Iris pigment epithelial cell (primary cell): ENCODE measurements around the gene ZNF277.

ENCODE experiments used
- DNase-seq: peaks from one replicate; pipeline ENCODE4 v3.0.0-alpha.2; 2011; ENCODE audit warnings: low read depth

Gene ZNF277, protein sequence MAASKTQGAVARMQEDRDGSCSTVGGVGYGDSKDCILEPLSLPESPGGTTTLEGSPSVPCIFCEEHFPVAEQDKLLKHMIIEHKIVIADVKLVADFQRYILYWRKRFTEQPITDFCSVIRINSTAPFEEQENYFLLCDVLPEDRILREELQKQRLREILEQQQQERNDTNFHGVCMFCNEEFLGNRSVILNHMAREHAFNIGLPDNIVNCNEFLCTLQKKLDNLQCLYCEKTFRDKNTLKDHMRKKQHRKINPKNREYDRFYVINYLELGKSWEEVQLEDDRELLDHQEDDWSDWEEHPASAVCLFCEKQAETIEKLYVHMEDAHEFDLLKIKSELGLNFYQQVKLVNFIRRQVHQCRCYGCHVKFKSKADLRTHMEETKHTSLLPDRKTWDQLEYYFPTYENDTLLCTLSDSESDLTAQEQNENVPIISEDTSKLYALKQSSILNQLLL

DNA sequence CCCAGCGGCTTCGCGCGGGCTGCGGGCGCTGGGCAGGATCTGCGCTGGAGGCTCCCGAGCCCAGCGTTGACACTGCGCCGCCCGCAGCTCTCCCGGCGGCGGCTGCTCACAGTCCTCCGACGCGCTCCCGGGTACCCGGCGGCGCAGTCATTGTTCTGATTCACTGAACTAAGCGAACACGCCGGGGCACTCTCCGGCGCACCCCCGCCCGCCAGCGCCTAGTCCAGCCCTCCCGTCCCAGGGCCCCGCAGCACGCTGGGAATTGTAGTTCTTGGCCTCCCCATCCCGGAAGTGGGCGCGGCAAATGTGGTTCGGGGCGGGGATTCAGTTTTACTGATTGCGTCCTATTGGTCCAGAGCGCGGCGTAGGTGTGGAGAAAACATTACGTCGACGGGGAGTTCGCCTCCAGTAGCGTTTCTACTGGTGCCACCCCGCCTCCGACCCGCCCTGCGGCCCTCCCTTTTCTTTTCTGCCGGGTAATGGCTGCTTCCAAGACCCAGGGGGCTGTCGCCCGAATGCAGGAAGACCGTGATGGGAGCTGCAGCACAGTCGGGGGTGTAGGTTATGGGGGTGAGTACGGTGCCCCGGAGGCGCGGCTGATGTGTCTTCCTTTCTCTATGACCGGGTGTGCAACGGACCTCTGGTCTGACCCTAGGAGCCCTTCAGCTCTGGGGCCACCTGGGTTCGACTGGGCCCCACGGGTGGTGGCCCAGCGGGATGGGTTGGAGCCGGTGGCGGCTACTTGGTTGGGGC is at the start of gene ZNF277, which contains the start of gene DOCK4:
Gene ZNF277, plus strand, starts transcription at position 458 of the 753 bp plus-strand sequence. Its CDS starts 22 bp downstream, at position 480.
Gene DOCK4, minus strand, starts transcription at position 162 of the 753 bp plus-strand sequence. CDS start 261 bp downstream, outside the sequence.
- peak; percentile 100 for DNase-seq

DNA sequence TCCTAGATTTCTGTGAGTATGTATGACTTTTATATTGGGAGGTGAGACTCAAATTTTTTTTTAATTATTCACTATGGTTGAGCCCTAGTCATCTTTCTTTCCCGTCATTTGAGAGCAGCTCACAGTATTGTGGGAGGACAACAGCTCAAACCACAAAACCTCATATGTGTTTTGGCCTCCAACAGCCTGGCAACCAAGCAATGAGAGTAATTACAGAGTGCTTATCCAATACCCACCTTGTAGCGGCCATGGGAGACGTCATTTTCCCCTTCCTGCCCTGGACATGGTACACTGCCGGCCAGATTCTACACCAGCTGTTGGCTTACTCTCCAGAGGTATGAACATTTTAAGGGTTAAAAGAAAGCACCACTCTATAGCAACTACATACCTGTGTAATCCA is 49.4 kb upstream of the ZNF277 start:
- DNase-seq, result peak; percentile 84

DNA sequence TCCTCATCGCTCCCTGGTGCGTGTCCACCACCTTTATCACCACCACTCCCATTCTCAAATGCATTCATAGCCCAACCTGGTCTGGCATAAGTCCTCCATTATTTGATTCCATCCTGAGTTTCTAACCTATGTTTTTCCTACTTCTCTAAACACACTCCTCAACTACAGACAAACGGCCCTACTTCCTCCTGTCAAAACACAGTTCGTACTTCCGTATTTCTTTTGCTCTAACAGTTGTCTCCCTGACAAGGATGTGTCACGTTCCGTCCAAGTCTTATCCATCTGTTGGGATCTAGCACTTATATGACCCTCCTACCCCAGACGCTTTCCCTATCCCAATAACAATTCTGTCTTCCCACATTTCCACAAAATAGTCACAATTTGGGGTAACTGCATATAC is 47.1 kb upstream of the ZNF277 start:
- no peak for DNase-seq

DNA sequence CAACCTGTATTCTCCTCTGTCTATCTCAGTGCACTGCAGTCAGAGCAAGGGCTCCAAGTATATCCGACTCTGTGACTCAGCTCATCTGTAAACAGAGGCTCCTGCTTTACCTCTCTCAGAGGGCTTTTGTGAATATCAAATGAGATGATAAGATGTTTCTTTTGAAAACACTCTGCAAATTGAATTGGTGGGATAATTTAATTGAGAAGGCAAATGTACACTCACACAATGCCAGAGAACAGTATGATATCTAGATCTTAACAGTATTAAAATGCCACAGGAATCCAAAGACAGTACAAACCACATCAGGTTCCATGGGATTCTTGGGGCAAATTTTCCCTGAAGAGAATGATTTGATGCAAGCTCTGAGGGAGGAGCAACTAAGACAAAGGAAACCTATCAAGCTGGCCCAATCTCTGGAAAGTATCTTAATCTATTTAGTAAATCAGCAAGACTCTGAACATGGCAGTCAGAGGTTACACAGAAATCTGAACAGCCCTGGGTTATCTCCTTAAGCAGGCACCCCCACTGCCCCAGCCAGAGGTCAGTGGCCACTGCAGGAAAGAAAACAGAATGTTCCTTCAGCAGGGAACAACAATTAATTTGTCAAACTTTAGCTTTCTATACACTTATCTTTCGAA is 46.2 kb upstream of the ZNF277 start:
- peak; percentile 73 for DNase-seq

DNA sequence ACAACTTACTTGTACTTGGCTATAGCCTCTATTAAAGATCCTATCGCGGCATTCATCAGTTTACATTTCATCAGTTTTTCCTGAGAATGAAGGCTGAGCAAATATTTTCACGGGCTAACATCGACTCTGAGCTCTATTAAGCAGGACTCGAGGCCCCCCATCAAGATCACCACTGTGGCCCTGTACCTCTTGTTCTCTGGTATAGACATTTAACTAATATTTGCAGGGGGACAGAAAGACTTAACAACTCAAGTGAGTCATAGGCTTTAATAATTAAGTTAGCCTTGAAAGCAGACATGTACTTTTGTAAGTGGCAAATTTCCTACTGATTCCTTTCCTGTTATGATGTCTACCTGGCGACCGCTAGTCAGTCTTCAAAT is 45.7 kb upstream of the ZNF277 start:
- peak; percentile 16 for DNase-seq

DNA sequence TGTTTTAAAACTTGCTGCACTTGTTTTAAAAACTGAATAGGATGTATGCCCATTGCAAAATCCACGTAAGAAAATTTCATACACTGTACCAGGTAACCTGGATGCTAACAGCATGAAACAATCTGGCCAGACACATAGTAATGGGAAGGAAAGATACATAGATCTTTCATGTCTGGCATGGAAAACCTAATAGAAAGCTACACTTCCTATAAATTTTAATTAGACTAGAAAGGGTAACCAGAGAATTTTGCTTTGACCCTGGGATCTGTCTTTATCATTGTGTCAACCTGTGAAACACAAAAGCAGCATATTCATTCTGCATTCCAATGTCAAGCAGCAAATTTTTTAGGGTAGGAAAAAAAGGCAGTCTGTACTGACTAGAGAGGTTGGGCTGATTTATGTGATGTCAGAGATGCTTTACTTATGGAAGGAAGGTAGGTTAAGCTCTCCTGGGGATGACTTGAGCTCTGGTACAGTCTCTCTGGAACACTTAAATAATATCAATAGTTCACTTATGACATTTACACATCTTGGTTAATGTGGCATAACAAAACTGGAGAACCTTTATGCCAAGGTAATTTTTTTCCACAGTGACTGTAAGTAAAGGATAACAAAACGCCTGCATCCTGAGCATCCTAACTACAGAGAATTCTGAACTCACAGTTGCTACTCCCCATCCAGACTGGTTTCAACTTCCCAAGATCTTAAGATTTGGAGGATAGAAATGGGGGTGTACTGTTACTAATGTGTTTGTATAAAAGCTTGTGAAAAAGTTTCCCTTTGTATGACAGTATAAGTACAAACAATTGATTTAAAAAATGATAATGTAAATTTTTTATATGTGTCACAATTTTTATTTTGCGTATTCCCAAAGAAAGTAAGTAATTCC is 45.0 kb upstream of the ZNF277 start:
- no peak for DNase-seq

DNA sequence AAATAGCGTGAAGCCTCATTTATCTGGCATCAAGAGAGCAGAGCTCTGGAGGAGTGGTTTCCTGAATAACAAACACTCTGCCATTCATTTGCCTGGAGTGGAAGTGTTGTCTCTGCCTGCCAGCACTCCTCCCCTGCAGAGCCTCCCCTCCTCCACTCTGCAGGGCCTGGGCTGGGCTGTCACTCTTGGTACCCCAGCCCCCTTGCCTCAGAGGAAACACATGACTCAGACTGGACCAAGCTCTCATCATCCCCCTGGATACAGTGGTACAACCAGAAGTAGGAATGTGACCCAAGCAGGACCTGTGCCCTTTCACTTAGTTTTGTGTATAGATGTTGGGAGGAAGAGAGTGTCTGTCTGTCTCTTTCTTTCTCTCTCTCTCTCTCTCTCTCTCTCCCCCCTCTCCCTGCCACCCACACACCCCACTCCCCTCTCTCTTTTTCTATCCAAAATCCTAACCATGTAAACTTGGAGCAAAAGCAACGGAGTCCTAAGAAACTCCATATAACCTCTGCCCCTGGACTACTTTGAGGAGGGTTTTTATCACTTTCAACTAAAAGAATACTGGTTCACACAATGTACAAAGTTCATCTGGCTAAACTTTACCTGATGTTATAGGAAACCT is 44.2 kb upstream of the ZNF277 start:
- DNase-seq, result peak; percentile 74

DNA sequence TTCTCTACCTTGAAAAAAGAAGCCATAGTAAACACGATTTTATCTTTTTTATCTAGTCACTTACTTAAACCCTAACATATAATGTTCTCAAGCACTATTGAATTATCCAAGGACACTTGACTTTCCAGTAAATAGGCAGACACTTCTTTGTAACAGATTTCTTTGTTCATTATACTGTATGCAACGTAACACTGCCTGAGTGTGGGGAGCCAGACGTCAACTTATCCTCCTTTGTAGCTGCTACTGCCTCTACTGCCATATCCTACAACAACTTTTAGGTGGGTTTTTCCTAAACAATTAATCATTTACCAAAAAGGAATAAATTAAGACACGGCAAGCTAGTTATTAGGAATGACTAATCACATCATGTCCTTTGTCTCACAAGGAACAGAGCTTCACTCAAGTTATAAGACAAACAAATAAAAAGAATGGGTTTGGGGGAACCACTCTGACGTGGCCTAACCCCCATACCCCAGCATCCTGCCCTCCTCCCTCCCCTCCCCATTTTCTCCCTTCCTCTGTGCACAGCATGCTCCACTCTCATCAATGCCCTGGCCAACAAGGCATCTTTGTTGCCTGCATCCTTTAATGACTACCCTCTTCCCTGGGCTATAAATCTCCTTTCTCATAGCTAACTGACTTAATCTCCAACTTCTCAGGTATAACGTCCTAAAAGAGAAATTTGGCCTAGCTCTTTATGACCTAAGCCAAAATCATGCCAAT is 43.5 kb upstream of the ZNF277 start:
- DNase-seq, result no peak

DNA sequence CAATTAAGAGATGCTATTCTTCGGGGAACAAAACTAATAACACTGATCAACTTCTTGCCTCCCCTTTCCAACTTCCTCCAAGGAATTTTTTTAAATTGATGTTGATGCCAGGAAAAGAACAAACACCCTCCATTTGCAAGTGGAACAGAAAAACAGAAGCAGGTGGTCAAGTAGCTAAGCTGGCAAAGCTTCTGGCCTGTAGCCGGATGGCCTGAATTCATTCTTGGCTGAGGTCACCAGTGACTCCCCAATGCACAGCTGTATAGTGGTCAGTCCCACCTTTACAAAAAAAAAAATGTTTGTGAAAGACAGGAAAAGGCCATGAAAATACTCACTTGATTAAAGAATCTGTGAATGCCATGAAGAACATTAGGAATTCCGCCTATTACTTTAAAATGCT is 39.3 kb upstream of the ZNF277 start:
- DNase-seq, result no peak

DNA sequence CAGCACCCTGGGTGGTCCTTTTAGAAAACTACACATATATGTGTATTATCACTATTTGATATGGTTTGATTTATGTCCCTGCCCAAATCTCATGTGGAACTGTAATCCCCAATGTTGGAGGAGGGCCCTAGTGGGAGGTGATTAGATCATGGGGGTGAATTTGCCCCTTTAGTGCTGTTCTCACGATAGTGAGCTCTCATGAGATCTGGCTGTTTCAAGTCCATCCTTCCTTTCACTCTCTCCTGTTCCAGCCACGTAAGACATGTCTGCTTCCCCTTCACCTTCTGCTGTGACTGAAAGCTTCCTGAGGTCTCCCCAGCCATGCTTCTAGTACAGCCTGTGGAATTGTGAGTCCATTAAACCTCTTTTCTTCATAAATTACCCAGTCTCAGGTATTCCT is 37.6 kb upstream of the ZNF277 start:
- no peak for DNase-seq

DNA sequence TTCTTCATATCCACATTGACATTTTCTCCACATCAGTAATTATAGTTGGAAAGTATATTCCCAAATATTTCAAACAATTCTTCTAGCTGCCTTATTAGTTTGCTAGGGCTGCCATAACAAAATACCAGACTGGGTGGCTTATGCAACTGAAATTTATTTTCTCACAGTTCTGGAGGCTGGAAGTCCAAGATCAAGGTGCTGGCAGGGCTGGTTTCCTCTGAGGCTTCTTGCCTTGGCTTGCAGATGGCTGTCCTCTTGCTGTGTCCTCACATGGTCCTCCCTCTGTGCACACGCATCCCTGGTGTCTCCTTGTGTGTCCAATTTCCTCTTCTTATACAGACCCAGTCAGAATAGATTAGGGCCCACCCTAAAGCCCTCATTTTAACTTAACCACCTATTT is 34.8 kb upstream of the ZNF277 start:
- DNase-seq, result no peak

DNA sequence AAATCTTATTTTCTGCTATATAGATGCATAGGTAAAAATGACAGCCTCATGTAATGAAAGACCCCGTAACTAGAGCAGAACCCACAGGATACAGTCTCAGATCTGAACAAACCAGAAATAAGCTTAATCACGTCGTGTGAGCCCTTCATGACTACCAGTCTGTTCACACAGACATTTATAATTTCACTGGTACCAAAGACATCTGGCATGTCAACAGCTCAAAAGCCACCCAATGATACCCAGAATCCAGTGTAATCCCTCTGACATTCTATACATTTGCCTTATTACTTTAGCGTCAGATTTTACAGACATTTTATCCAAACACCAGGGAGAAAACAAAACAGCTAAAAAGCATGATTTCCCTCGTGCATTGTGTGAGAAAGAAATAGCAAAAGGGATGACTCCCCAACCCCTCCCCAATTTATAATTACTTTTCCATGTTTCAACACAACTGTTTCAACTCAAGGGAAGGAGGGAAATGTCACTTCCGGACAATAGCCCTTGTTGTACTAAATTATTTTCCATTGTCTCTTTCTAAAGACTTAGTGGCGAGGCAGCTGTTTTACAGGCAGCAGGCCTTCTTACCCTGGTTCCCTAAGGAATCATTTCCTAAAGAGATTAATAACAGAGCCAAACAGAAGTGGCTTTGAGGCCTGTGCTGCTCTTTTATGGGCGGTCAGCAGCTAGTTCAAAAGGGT is 33.5 kb upstream of the ZNF277 start:
- no peak for DNase-seq

DNA sequence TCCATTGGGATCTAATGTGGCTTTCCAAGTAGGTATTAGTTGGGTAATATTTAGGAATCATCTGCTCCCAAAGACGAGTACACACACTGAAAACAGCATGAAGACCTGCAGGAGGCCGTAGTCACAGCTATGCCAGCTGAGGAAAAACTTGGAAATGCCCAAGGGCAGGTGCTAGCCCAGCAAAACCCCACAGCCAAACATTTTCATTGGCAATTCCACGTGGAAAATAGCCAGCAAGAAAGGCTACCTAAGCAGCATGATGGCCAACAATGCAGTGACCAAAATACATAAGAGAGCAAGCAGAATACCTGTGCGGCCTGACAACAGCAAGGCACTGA is 33.0 kb upstream of the ZNF277 start:
- DNase-seq, result no peak

DNA sequence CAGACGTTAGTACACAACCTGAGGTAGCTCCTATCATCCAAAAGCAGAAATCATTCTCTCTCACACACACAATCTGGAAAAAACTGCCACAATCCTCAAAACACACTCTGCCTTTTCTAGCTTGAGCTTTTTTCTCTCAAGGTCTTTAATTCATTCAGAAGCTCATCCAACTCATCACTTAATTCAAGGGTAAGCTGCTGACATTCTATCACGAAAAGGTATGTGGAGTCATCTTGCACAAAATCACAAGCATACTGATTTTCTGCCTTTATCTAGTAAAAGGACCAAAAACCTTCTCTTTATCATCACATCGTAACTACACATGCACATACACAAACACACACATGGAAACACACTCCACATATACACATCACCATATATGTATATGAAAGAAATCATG is 32.3 kb upstream of the ZNF277 start:
- DNase-seq, result no peak

DNA sequence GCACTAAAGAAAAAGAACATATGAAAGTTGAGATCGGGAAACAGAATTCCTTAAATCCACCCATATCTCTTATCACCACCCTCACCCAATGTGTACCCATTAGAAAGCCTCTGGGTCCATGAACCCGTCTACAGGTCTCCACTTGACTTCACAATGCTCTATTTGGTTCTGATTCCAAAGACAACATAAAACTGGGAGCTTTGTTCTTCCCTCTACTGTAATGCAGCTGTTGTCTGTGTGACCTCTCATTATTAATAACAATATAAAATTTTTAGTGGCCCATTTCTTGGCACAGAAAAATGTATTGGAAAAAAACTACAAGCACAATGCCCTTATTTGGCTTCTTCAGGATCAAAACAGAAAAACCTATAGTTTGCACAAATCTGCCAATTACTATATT is 30.3 kb upstream of the ZNF277 start:
- no peak for DNase-seq

DNA sequence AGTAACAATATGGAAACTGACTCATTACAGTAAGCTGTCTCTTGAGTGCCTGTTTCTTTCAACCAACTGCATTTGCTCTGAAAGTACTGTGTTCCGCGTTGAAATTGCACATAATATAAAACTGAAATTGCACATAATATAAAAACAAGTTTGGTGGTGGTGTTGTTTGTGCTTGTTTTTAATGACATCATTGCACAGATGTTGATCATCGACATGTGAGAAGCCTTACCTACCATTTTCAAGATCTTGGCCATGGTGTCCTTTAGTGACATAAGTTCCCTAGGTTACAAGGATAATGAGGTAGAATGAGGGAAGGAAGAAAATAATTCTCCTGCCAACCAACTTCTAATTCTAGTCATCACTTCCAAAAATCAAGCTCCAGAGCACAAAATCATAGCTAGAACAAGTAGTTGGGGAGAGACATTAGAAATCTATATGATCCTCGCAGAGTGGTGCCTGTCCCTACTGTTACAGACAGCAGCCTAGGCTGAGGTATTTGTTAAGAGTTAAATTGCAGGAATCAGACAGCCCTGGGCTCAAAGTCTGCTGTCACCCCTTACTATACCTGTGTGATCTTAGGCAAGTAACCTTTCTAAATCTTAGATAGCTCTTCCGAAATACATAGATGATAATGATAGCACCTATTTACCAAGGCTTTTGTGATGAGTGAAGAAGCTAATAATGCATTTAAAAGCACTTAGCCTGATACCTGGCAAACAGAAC is 29.6 kb upstream of the ZNF277 start:
- DNase-seq, result no peak

DNA sequence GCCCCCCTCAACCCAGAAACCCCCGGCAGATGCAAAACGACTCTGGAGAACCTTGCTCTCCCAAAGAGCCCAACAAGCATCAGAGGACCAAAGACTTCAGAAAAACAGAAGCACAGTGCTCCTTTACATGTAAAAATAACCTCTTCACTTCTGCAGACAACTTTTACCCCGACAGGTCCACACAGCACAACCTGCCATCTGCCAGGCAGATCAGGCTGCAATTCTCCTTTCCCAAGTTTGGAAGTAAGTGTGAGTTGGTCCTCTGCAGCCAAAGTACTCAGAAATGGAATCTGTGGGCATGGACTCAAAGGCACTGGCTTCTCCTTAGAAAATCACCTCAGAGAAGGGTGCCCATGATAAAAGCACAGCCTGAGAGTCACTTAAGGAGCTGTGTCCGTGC is 26.3 kb upstream of the ZNF277 start:
- no peak for DNase-seq

DNA sequence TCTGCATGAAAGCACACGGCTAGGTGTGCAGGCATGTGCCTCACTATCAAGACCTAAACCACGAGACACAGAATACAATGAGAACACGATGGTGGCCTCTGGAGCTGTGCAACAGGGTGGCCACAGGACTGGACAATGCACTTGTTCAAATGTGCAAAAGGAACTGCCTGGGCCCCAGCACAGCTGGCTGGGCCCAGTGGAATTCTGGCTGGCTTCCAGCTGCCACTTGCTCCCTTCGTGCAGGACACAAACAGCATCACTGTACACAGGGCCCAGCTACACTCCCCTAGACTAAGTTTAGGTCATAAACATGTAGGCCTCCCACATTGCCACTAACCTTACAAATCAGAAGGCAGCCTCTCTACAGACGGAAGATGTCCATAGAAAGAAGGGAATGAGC is 23.7 kb upstream of the ZNF277 start:
- no peak for DNase-seq

DNA sequence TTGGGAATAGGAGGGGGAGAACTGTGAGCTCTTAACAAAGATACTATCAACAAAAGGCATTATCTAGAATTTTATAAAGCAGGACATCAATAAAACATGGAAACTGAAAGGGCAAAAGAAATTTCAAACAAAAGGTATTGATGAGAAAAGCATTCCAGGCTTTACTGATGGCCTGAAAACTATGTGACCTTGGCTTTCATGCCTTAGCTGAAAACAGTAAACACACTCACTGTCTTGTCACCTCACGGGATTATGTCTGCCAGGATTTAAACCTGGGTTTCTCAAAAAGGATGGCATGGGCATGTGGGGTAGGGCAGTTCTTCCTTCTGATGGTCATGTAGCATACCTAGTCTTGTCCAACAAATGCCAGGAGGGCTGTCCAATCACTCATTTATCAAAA is 23.2 kb upstream of the ZNF277 start:
- no peak for DNase-seq
